DOHH2 (cell line): ENCODE data around the gene GAGE10.

Source experiments
- CTCF ChIP-seq: fragments of 200-600 bp; sonication (generic); IDR thresholded peaks from one replicate; pipeline ENCODE4 v1.5.1; 2014; ENCODE audit warnings: antibody characterized with exemption, mild to moderate bottlenecking, low read depth, low read length; ENCODE audit not compliant: poor library complexity, severe bottlenecking
- EZH2phosphoT487 ChIP-seq: fragments of 200-600 bp; sonication (generic); IDR thresholded peaks from 2 replicates; pipeline ENCODE4 v1.6.1; 2017; ENCODE audit warnings: borderline replicate concordance, mild to moderate bottlenecking, antibody characterized with exemption, low read length, moderate library complexity, mixed read lengths

- TF ChIP-seq CTCF (no peak), EZH2phosphoT487 (no peak)
Measured at GRCh38 chrX:49308604-49309269, 5.3 kb downstream of the GAGE10 start.
